ENCODE data around the gene GALNTL6.
"Not testable (repeated sequence)": the region's sequence is repeated elsewhere in the genome, so short reads cannot be mapped to it uniquely, and the experiment has no call there.

The GALNTL6 gene

GRCh38 chr4:172716291-172716690 lies 903.1 kb downstream of the GALNTL6 start:
- Histone ChIP-seq H3K36me3 (ENCODE audit: insufficient read depth, low read length) (no peaks in the 10 kb centered on the region), H3K4me3 (ENCODE audit: low read depth in 1 of 2, low read length in 2 of 2) (no peak overlapping the region), H3K9me3 (ENCODE audit: low read length) (no peaks in the 10 kb centered on the region), H3K27me3 (ENCODE audit: control insufficient read depth in 1 of 2, insufficient read depth in 2 of 2, low read length in 2 of 2) (no peaks in the 10 kb centered on the region), H3K4me1 (ENCODE audit: insufficient read depth, low read length) (no peaks in the 10 kb centered on the region), H3K9ac (ENCODE audit: low read length) (no peak overlapping the region), H3K27ac (ENCODE audit: low read depth, low read length) (no peak overlapping the region)

DNA sequence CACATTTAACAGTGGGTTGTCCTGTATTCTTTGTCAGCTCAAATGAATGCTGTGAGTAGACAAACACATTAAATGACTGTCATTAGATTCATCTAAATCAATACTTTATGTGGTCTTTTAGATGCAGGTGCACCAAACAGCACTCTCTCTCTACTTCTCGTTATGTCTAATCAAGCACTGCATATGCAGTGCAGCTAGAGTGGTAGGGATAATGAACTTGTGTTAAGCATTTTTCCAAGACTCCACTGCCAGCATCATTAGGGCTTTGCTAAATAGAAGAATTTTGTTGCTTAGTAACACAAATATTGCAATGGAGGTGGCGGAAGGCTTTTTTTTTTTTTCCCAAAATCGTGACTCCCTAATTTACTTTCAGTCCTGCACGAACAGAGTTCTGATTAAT lies 908.5 kb downstream of the GALNTL6 start:
- no peak overlapping the region for H3K9ac ChIP-seq (ENCODE audit: low read length)
- no peaks in the 10 kb centered on the region for H3K27me3 ChIP-seq (ENCODE audit: control insufficient read depth in 1 of 2, insufficient read depth in 2 of 2, low read length in 2 of 2)
- no peaks in the 10 kb centered on the region for H3K36me3 ChIP-seq (ENCODE audit: insufficient read depth, low read length)
- no peak overlapping the region for H3K4me3 ChIP-seq (ENCODE audit: low read depth in 1 of 2, low read length in 2 of 2)
- no peaks in the 10 kb centered on the region for H3K4me1 ChIP-seq (ENCODE audit: insufficient read depth, low read length)
- H3K9me3 ChIP-seq (ENCODE audit: low read length), result no peaks in the 10 kb centered on the region
- H3K27ac ChIP-seq (ENCODE audit: low read depth, low read length), result no peak overlapping the region

GRCh38 chr4:172725581-172725980 lies 912.4 kb downstream of the GALNTL6 start:
- no peaks in the 10 kb centered on the region for H3K36me3 ChIP-seq (ENCODE audit: insufficient read depth, low read length)
- H3K4me1 ChIP-seq (ENCODE audit: insufficient read depth, low read length), result no peaks in the 10 kb centered on the region
- H3K27me3 ChIP-seq (ENCODE audit: control insufficient read depth in 1 of 2, insufficient read depth in 2 of 2, low read length in 2 of 2), result no peaks in the 10 kb centered on the region
- H3K9me3 ChIP-seq (ENCODE audit: low read length), result no peaks in the 10 kb centered on the region
- no peak overlapping the region for H3K27ac ChIP-seq (ENCODE audit: low read depth, low read length)
- H3K4me3 ChIP-seq (ENCODE audit: low read depth in 1 of 2, low read length in 2 of 2), result no peak overlapping the region
- no peak overlapping the region for H3K9ac ChIP-seq (ENCODE audit: low read length)

DNA sequence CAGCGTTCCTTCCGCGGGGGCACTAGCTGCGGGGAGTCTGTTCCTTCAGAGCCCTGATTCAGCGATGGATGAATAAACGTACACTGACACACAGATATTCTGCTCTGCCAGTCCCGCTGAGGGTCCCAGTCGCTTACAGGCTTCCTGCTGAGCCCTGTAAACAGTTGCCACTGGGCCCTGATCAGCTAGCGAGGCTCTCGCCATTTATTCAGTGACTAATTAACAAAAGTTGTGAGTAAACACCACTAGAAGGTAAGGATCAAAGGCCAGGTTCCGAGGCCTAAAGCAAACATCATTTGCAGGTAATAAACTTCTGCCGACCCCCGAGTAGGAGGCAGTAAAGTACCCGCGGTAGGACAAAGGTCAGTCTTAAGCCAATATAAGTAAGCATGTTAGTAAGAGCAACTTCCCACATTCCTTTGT lies 912.8 kb downstream of the GALNTL6 start:
- no peak overlapping the region for H3K27ac ChIP-seq (ENCODE audit: low read depth, low read length)
- no peak overlapping the region for H3K4me3 ChIP-seq (ENCODE audit: low read depth in 1 of 2, low read length in 2 of 2)
- no peaks in the 10 kb centered on the region for H3K9me3 ChIP-seq (ENCODE audit: low read length)

DNA sequence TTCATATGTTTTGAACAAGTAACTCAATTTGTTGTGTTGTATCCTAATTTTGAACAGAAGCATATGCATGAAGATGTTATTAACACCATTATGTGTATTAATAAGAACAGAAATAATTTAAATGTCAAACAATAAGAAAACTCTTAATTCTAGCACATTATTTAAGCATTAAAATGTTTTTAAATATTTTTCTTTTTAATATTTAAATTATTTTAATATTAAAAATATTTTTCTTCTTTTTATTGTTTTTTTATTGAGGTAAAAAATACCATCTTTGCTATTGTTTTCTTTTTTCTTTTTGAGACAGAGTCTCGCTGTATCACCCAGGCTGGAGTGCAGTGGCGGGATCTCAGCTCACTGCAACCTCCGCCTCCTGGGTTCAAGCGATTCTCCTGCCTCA lies 914.4 kb downstream of the GALNTL6 start:
- no peaks in the 10 kb centered on the region for H3K36me3 ChIP-seq (ENCODE audit: insufficient read depth, low read length)
- H3K27ac ChIP-seq (ENCODE audit: low read depth, low read length), result no peak overlapping the region
- H3K9me3 ChIP-seq (ENCODE audit: low read length), result no peaks in the 10 kb centered on the region
- no peaks in the 10 kb centered on the region for H3K4me1 ChIP-seq (ENCODE audit: insufficient read depth, low read length)
- no peak overlapping the region for H3K4me3 ChIP-seq (ENCODE audit: low read depth in 1 of 2, low read length in 2 of 2)
- H3K27me3 ChIP-seq (ENCODE audit: control insufficient read depth in 1 of 2, insufficient read depth in 2 of 2, low read length in 2 of 2), result no peaks in the 10 kb centered on the region
- H3K9ac ChIP-seq (ENCODE audit: low read length), result no peak overlapping the region

More for the DNA sequence above, 912.8 kb downstream of the GALNTL6 start:
- H3K9ac ChIP-seq (ENCODE audit: low read length), result no peak overlapping the region
- no peaks in the 10 kb centered on the region for H3K27me3 ChIP-seq (ENCODE audit: control insufficient read depth in 1 of 2, insufficient read depth in 2 of 2, low read length in 2 of 2)
- no peaks in the 10 kb centered on the region for H3K36me3 ChIP-seq (ENCODE audit: insufficient read depth, low read length)
- no peaks in the 10 kb centered on the region for H3K4me1 ChIP-seq (ENCODE audit: insufficient read depth, low read length)

DNA sequence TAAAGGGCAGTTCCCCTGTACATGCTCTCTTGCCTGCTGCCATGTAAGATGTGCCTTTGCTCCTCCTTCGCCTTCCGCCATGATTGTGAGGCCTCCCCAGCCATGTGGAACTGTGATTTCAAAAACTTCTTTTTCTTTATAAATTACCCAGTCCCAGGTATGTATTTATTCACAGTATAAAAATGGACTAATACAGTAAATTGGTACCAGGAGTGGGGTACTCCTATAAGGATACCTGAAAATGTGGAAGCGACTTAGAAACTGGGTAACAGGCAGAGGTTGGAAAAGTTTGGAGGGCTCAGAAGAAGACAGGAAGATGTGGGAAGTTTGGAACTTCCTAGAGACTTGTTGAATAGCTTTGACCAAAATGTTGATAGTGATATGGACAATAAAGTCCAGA lies 920.4 kb downstream of the GALNTL6 start:
- not testable (repeated sequence) for H3K4me3 ChIP-seq (ENCODE audit: low read depth in 1 of 2, low read length in 2 of 2); H3K27me3 ChIP-seq (ENCODE audit: control insufficient read depth in 1 of 2, insufficient read depth in 2 of 2, low read length in 2 of 2); H3K9ac ChIP-seq (ENCODE audit: low read length); H3K36me3 ChIP-seq (ENCODE audit: insufficient read depth, low read length); H3K27ac ChIP-seq (ENCODE audit: low read depth, low read length); H3K9me3 ChIP-seq (ENCODE audit: low read length); H3K4me1 ChIP-seq (ENCODE audit: insufficient read depth, low read length)

DNA sequence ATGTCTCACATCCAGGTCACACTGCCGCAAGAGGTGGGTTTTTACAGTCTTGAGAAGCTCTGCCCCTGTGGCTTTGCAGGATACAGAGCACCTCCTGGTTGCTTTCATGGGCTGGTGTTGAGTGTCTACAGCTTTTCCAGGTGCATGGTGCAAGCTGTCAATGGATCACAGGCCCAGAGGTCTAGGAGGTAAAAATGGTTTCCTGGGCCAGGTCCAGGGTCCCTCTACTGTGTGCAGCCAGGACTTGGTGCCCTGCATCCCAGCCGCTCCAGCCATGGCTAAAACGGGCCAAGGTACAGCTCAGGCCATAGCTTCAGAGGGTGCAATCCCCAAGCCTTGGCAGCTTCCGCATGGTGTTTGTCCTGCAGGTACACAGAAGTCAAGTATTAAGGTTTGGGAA lies 921.4 kb downstream of the GALNTL6 start:
- H3K27me3 ChIP-seq (ENCODE audit: control insufficient read depth in 1 of 2, insufficient read depth in 2 of 2, low read length in 2 of 2), result no peaks in the 10 kb centered on the region
- H3K9me3 ChIP-seq (ENCODE audit: low read length), result no peaks in the 10 kb centered on the region
- H3K27ac ChIP-seq (ENCODE audit: low read depth, low read length), result no peak overlapping the region
- H3K4me1 ChIP-seq (ENCODE audit: insufficient read depth, low read length), result no peaks in the 10 kb centered on the region
- H3K36me3 ChIP-seq (ENCODE audit: insufficient read depth, low read length), result no peaks in the 10 kb centered on the region
- H3K4me3 ChIP-seq (ENCODE audit: low read depth in 1 of 2, low read length in 2 of 2), result no peak overlapping the region
- H3K9ac ChIP-seq (ENCODE audit: low read length), result no peak overlapping the region

DNA sequence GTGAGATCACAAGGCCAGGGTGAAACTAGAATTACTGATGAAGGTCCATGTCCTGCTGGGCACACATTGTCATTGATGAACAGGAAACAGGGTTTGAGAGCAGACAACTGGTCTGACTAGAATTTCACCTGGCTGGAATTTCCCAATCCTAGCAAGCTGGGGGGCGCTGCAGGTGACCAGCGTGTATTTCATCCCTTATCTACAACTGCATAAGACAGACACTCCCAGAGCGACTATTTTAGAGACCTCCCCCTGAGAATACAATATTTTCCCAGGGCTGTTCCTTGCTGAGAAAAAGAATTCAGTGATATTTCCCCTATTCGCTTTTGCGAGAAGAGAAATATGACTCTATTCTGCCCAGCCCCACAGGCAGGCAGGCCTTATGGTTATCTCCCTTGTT lies 922.8 kb downstream of the GALNTL6 start:
- no peaks in the 10 kb centered on the region for H3K36me3 ChIP-seq (ENCODE audit: insufficient read depth, low read length)
- H3K4me3 ChIP-seq (ENCODE audit: low read depth in 1 of 2, low read length in 2 of 2), result no peak overlapping the region
- no peak overlapping the region for H3K9ac ChIP-seq (ENCODE audit: low read length)
- no peak overlapping the region for H3K27ac ChIP-seq (ENCODE audit: low read depth, low read length)
- H3K9me3 ChIP-seq (ENCODE audit: low read length), result no peaks in the 10 kb centered on the region
- no peaks in the 10 kb centered on the region for H3K27me3 ChIP-seq (ENCODE audit: control insufficient read depth in 1 of 2, insufficient read depth in 2 of 2, low read length in 2 of 2)
- H3K4me1 ChIP-seq (ENCODE audit: insufficient read depth, low read length), result no peaks in the 10 kb centered on the region

DNA sequence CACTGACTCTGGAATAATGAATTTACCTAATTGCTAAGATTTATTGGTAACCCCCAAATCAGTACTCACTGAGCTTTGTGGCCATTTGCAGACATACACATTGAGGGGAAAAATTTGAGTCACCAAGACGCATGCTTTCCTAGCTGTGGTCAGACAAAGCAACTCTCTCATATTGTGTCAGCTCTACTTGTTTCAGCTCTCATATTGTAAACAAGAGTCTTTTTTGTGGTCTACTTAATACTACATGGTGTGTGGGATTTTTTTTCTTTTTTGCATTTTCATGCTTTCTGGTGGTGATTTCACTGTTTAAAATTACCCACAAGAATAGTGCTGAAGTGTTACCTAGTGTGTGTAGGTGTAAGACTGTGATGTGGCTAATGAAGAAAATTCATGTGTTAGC lies 927.2 kb downstream of the GALNTL6 start:
- Histone ChIP-seq H3K4me3 (ENCODE audit: low read depth in 1 of 2, low read length in 2 of 2) (no peak overlapping the region), H3K9ac (ENCODE audit: low read length) (no peak overlapping the region), H3K9me3 (ENCODE audit: low read length) (no peaks in the 10 kb centered on the region), H3K4me1 (ENCODE audit: insufficient read depth, low read length) (no peaks in the 10 kb centered on the region), H3K27me3 (ENCODE audit: control insufficient read depth in 1 of 2, insufficient read depth in 2 of 2, low read length in 2 of 2) (no peaks in the 10 kb centered on the region), H3K36me3 (ENCODE audit: insufficient read depth, low read length) (no peaks in the 10 kb centered on the region), H3K27ac (ENCODE audit: low read depth, low read length) (no peak overlapping the region)

DNA sequence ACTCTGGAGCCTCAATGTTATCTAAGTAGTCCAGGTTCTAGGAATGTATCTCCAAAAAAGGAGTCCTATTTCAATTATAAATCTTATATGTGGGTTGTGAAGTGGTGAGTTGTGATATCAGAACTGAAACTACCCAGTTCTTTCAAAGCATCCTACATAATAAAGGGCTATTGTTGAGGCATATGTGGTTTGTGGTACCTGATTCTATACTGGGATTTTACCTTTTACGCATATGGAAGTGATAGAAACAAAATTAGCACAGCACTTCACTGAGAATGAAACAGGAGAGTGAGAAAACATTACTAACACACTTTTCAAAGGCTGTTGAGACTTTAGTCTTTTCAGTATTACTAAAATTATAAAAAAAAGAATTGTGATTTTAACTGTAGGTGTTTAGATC lies 937.7 kb downstream of the GALNTL6 start:
- H3K4me1 ChIP-seq (ENCODE audit: insufficient read depth, low read length), result no peaks in the 10 kb centered on the region
- H3K27ac ChIP-seq (ENCODE audit: low read depth, low read length), result no peak overlapping the region

DNA sequence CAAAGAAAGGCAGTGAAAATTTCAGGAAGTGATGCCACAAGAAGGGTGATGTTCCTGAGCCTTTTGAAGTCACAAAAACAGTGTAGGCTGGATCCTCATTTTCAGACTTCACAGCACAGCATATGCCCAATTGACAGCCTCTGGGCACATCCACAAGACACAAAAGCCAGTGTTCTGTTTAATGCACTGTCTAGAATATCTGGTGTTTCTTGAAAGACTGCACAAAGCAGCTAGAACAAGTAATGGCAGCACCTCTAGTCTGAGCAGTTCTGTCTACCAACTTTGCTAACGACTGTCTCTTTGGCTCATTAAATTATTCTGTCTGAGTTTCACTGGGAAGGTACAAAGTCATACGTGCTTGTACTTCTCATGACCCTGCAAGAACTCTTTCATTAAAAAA lies 938.3 kb downstream of the GALNTL6 start:
- H3K4me1 ChIP-seq (ENCODE audit: insufficient read depth, low read length), result no peaks in the 10 kb centered on the region
- H3K4me3 ChIP-seq (ENCODE audit: low read depth in 1 of 2, low read length in 2 of 2), result no peak overlapping the region
- no peaks in the 10 kb centered on the region for H3K36me3 ChIP-seq (ENCODE audit: insufficient read depth, low read length)
- H3K27me3 ChIP-seq (ENCODE audit: control insufficient read depth in 1 of 2, insufficient read depth in 2 of 2, low read length in 2 of 2), result no peaks in the 10 kb centered on the region
- H3K9me3 ChIP-seq (ENCODE audit: low read length), result no peaks in the 10 kb centered on the region
- no peak overlapping the region for H3K27ac ChIP-seq (ENCODE audit: low read depth, low read length)
- no peak overlapping the region for H3K9ac ChIP-seq (ENCODE audit: low read length)

More for the DNA sequence above, 937.7 kb downstream of the GALNTL6 start:
- Histone ChIP-seq H3K9ac (ENCODE audit: low read length) (no peak overlapping the region), H3K27me3 (ENCODE audit: control insufficient read depth in 1 of 2, insufficient read depth in 2 of 2, low read length in 2 of 2) (no peaks in the 10 kb centered on the region), H3K9me3 (ENCODE audit: low read length) (no peaks in the 10 kb centered on the region), H3K4me3 (ENCODE audit: low read depth in 1 of 2, low read length in 2 of 2) (no peak overlapping the region), H3K36me3 (ENCODE audit: insufficient read depth, low read length) (no peaks in the 10 kb centered on the region)

DNA sequence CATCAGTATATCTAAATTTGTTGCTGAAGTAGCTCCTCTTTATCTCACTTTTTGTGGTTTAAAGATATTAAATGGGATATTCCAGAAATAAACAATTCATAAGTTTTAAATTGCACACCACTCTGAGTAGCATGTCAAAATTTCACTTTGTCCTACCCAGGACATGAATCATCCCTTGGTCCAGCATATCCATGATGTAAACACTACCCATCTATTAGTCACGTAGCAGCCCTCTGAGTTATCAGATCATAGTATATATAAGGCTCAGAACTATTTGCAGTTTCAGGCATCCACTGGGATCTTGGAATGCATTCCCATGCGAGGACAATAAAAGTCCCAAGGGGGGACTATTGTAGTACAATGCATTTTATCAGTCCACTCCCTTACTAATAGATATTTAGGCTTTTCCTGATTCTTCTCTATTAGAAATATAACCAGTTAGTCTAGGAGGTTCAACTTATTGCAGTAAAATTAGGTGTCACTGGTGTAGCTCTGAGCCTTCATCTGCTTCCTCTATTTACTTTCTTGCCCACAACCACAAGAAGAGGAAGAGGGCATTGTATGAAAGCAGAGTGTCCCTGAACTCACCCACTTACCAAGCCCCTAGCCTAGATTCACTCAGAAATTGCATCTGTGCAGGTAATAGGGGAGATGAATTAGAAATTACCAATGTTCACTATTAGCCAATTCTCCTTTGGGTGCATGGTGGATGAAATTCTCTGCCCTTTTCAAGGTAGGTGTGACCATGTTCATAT lies 945.6 kb downstream of the GALNTL6 start:
- Histone ChIP-seq H3K4me1 (ENCODE audit: insufficient read depth, low read length) (no peaks in the 10 kb centered on the region), H3K9ac (ENCODE audit: low read length) (no peak overlapping the region), H3K36me3 (ENCODE audit: insufficient read depth, low read length) (no peaks in the 10 kb centered on the region), H3K9me3 (ENCODE audit: low read length) (no peaks in the 10 kb centered on the region), H3K27me3 (ENCODE audit: control insufficient read depth in 1 of 2, insufficient read depth in 2 of 2, low read length in 2 of 2) (no peaks in the 10 kb centered on the region), H3K27ac (ENCODE audit: low read depth, low read length) (no peak overlapping the region), H3K4me3 (ENCODE audit: low read depth in 1 of 2, low read length in 2 of 2) (no peak overlapping the region)

Measured in muscle layer of colon (tissue), 2 donors.